GM12874 (cell line): Measurements from ENCODE around the gene COX4I1.

Source experiments
- CTCF ChIP-seq: IDR thresholded peaks from 2 replicates; pipeline ENCODE4 v1.5.1; 2011; ENCODE audit warnings: low read depth, mild to moderate bottlenecking, control low read depth, low read length, moderate library complexity; ENCODE audit not compliant: insufficient read depth

Gene COX4I1

GRCh38 chr16:85753559-85753958 is 45.9 kb upstream of the COX4I1 start:
- TF ChIP-seq CTCF = no peak

GRCh38 chr16:85753976-85754375 is 45.5 kb upstream of the COX4I1 start:
- no peak for TF ChIP-seq CTCF

GRCh38 chr16:85754413-85754812 is 45.1 kb upstream of the COX4I1 start:
- no peak for TF ChIP-seq CTCF

- TF ChIP-seq CTCF = no peak
Measured at GRCh38 chr16:85755929-85756768, 43.3 kb upstream of the COX4I1 start.

- TF ChIP-seq CTCF = no peak
Measured at GRCh38 chr16:85757341-85757822, 42.1 kb upstream of the COX4I1 start.

- TF ChIP-seq CTCF = no peak
Measured at GRCh38 chr16:85759136-85759535, 40.4 kb upstream of the COX4I1 start.

GRCh38 chr16:85759631-85760419 is 39.7 kb upstream of the COX4I1 start:
- TF ChIP-seq CTCF = peak; percentile 83
